Calu3 (cell line): Measurements from ENCODE around the gene URM1. TPM values are rescaled to one million over a fixed set of nuclear protein-coding genes. Genes with fewer than 3 reads are reported as not detected.
A peak's percentile ranks its signal among the peaks of the same experiment; 100 is the strongest.

Source experiments
- BruUV-seq: library from RNA; stranded (reverse); fragments of 400-500 nt; replicated peaks from 2 replicates; lab custom pipeline; 2021; lab: Mats Ljungman, UMichigan
- CTCF ChIA-PET: fragments of 300-600 bp; sonication (Branson Sonifier 250); formaldehyde crosslinking; loops from one replicate; lab custom pipeline; 2022; ENCODE audit warnings: antibody characterized with exemption; lab: Charles Lee
- DNase-seq: peaks from one replicate; pipeline ENCODE4 v3.0.0; 2022
- H3K27ac Mint-ChIP-seq: one replicate; pipeline ENCODE4 v1.8.0; 2022; ENCODE audit warnings: mixed read lengths; ENCODE audit not compliant: unreplicated experiment
- H3K27me3 Mint-ChIP-seq: one replicate; pipeline ENCODE4 v1.8.0; 2022; ENCODE audit warnings: mixed read lengths; ENCODE audit not compliant: unreplicated experiment
- H3K36me3 Mint-ChIP-seq: one replicate; pipeline ENCODE4 v1.8.0; 2022; ENCODE audit warnings: mild to moderate bottlenecking, moderate library complexity, mixed read lengths; ENCODE audit not compliant: insufficient read depth, unreplicated experiment
- H3K4me1 Mint-ChIP-seq: one replicate; pipeline ENCODE4 v1.8.0; 2022; ENCODE audit warnings: mild to moderate bottlenecking, low read depth, mixed read lengths; ENCODE audit not compliant: unreplicated experiment
- H3K4me3 Mint-ChIP-seq: one replicate; pipeline ENCODE4 v1.8.0; 2022; ENCODE audit warnings: mild to moderate bottlenecking, low read depth, moderate library complexity, mixed read lengths; ENCODE audit not compliant: unreplicated experiment
- H3K9me3 Mint-ChIP-seq: one replicate; pipeline ENCODE4 v1.8.0; 2022; ENCODE audit warnings: low read depth, mixed read lengths; ENCODE audit not compliant: unreplicated experiment
- CTCF ChIP-seq: fragments of 200-600 bp; IDR thresholded peaks from one replicate; pipeline ENCODE4 v1.8.0; 2022; ENCODE audit warnings: antibody characterized with exemption; ENCODE audit not compliant: unreplicated experiment
- intact Hi-C: fragments of 100-400 bp; cut with micrococcal nuclease; formaldehyde crosslinking; loops from one replicate; pipeline ENCODE4 v1.10.0; 2022; ENCODE audit not compliant: unreplicated experiment
- total RNA-seq: library from RNA; stranded (reverse); gene quantifications from 2 replicates; pipeline ENCODE4 v1.2.3, GENCODE V29; 2022

Gene URM1
- total RNA-seq, 1 experiment from 2014 or later = 38.6 TPM

- TF ChIP-seq CTCF = no peak
- intact Hi-C loops = loop anchor here (2.0 kb wide), 1 partner anchor 45 kb away; no protein-coding TSS in a partner anchor
- BruUV-seq = TSS peak; percentile 100
- Mint-ChIP-seq H3K4me1 (no peaks in the 10 kb centered on the region), H3K4me3 (peak within 1 kb of the TSS; percentile 83), H3K9me3 (no peaks in the 10 kb centered on the region), H3K27ac (peak within 1 kb of the TSS; percentile 73), H3K36me3 (peaks cover 25% of the 10 kb centered on the region), H3K27me3 (no peaks in the 10 kb centered on the region)
- CTCF ChIA-PET = interaction anchor here (0.6 kb wide), 1 partner anchor 343 kb away, joined by 4 read pairs; no protein-coding TSS in a partner anchor
- DNase-seq = peak; percentile 81
These were observed 31.1 kb upstream of the URM1 start, which contains the start of gene SLC27A4 for GRCh38 chr9:128339761-128340690. Gene SLC27A4, plus strand, starts transcription at chr9:128340527. Its CDS starts 2,606 bp downstream, at chr9:128343133.

GRCh38 chr9:128340691-128341434 lies 30.3 kb upstream of the URM1 start:
- Mint-ChIP-seq H3K27me3 (no peaks in the 10 kb centered on the region), H3K4me1 (no peaks in the 10 kb centered on the region), H3K27ac (peak overlapping the region; percentile 61), H3K4me3 (peak overlapping the region; percentile 83), H3K9me3 (no peaks in the 10 kb centered on the region), H3K36me3 (peaks cover 25% of the 10 kb centered on the region)
- no TSS peak for BruUV-seq
- intact Hi-C loops = loop anchor here (2.0 kb wide), 1 partner anchor 46 kb away; no protein-coding TSS in a partner anchor
- CTCF ChIA-PET = interaction anchor here (0.6 to 1.3 kb wide), 4 partner anchors 30 to 80 kb away, joined by 3 to 11 read pairs (median 4); partner anchors contain the start of genes CERCAM and URM1
- TF ChIP-seq CTCF = no peak
- DNase-seq = no peak

GRCh38 chr9:128341435-128341849 lies 29.7 kb upstream of the URM1 start:
- peak; percentile 68 for DNase-seq
- CTCF ChIA-PET = interaction anchor here (0.6 to 1.3 kb wide), 4 partner anchors 30 to 79 kb away, joined by 3 to 11 read pairs (median 4); partner anchors contain the start of genes CERCAM and URM1
- peaks cover 25% of the 10 kb centered on the region for H3K36me3 Mint-ChIP-seq
- TF ChIP-seq CTCF = peak; percentile 48
- intact Hi-C loops = loop anchor here (2.0 kb wide), 1 partner anchor 47 kb away; no protein-coding TSS in a partner anchor
- peak overlapping the region; percentile 61 for H3K27ac Mint-ChIP-seq
- no peaks in the 10 kb centered on the region for H3K4me1 Mint-ChIP-seq
- no TSS peak for BruUV-seq
- no peaks in the 10 kb centered on the region for H3K9me3 Mint-ChIP-seq
- H3K27me3 Mint-ChIP-seq = no peaks in the 10 kb centered on the region
- H3K4me3 Mint-ChIP-seq = peak overlapping the region; percentile 83
